Suprapubic skin (tissue), 4 donors: ENCODE data around the gene COMT. TPM values are rescaled to one million over a fixed set of nuclear protein-coding genes. Genes with fewer than 3 reads are reported as not detected.

Experiments
- DNase-seq, 2 donors: peaks; one replicate each; pipeline ENCODE4 v3.0.0-alpha.2; 2019; ENCODE audit warnings: low spot score in 2 of 2
- H3K27ac ChIP-seq: fragments of 200-600 bp; sonication (generic); one replicate; pipeline ENCODE4 v1.5.1; 2019
- H3K27me3 ChIP-seq: fragments of 200-600 bp; sonication (generic); one replicate; pipeline ENCODE4 v1.5.1; 2019
- H3K36me3 ChIP-seq: fragments of 200-600 bp; sonication (generic); one replicate; pipeline ENCODE4 v1.5.1; 2019
- H3K4me1 ChIP-seq: fragments of 200-600 bp; sonication (generic); one replicate; pipeline ENCODE4 v1.5.1; 2019
- H3K4me3 ChIP-seq: fragments of 200-600 bp; sonication (generic); one replicate; pipeline ENCODE4 v1.5.1; 2019; ENCODE audit warnings: mild to moderate bottlenecking
- H3K9me3 ChIP-seq: fragments of 200-600 bp; sonication (generic); one replicate; pipeline ENCODE4 v1.5.1; 2019
- EP300 ChIP-seq: sonication (generic); formaldehyde crosslinking; IDR thresholded peaks from one replicate; pipeline ENCODE4 v1.6.1; 2017; ENCODE audit warnings: antibody characterized with exemption
- POLR2A ChIP-seq, 2 donors: fragments of 450-650 bp; IDR thresholded peaks; one replicate each; pipeline ENCODE4 v1.6.1; 2017; ENCODE audit warnings: antibody characterized with exemption in 2 of 2, mild to moderate bottlenecking in 2 of 2, moderate library complexity in 2 of 2
- POLR2AphosphoS5 ChIP-seq, 3 donors: sonication (generic); formaldehyde crosslinking; IDR thresholded peaks; one replicate each; pipeline ENCODE4 v1.6.1; 2017; ENCODE audit warnings: antibody characterized with exemption in 3 of 3
- WGBS: methylation state at CpG from one replicate; pipeline ENCODE4 v1.1.5; 2018; 5-methylcytosine and 5-hydroxymethylcytosine counted together
- total RNA-seq, 4 donors: library from RNA; depleted of rRNA; stranded (reverse); fragments of >200 nt; gene quantifications; one replicate each; pipeline ENCODE4 v1.1.0, GENCODE V29; 2016
- TF ChIP-seq, protein P1 (sequence below), 2 donors: fragments of 200-600 bp in 1 of 2; fragments of 450-650 bp in 1 of 2; sonication (generic) in 1 of 2; IDR thresholded peaks; one replicate each; pipeline ENCODE4 v1.5.1; 2016 to 2019; ENCODE audit warnings: antibody characterized with exemption in 2 of 2, mild to moderate bottlenecking in 1 of 2, moderate library complexity in 1 of 2

The COMT gene
- total RNA-seq, 4 donors from 2014 or later = 206 to 293 (median 246) TPM

DNA sequence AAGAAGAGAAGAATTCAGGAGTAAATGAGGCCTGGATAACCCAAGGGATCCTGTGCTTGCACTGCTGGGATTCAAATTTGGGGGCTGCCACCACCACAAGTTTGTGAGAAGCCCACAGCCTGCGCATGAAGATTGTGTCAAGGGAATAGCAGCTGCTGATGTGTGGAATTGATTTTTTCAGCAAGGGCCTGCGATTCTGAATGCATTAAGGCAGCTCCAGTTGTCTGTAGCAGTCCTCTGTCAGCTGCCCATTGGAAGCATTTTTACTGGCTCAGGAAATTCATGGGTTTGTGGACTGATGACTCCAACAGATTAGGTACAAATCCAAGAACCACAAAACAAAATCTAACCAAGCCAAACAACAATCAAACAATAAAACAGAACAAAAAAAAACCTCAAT, 61.1 kb downstream of the COMT start:
- 91% methylated on average over 2 of the region's 2 CpGs for WGBS
- no peak overlapping the region for H3K27ac ChIP-seq
- H3K4me1 ChIP-seq = peaks cover 7% of the 10 kb centered on the region
- no peak overlapping the region for H3K4me3 ChIP-seq
- H3K36me3 ChIP-seq = no peaks in the 10 kb centered on the region
- no peaks in the 10 kb centered on the region for H3K27me3 ChIP-seq
- no peak for TF ChIP-seq POLR2AphosphoS5 (IDR thresholded peaks at IDR 0.05)
- TF ChIP-seq POLR2A (IDR thresholded peaks at IDR 0.05) = no peak
- TF ChIP-seq, protein P1, sequence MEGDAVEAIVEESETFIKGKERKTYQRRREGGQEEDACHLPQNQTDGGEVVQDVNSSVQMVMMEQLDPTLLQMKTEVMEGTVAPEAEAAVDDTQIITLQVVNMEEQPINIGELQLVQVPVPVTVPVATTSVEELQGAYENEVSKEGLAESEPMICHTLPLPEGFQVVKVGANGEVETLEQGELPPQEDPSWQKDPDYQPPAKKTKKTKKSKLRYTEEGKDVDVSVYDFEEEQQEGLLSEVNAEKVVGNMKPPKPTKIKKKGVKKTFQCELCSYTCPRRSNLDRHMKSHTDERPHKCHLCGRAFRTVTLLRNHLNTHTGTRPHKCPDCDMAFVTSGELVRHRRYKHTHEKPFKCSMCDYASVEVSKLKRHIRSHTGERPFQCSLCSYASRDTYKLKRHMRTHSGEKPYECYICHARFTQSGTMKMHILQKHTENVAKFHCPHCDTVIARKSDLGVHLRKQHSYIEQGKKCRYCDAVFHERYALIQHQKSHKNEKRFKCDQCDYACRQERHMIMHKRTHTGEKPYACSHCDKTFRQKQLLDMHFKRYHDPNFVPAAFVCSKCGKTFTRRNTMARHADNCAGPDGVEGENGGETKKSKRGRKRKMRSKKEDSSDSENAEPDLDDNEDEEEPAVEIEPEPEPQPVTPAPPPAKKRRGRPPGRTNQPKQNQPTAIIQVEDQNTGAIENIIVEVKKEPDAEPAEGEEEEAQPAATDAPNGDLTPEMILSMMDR (IDR thresholded peaks at IDR 0.05) = no peak
- no peak for TF ChIP-seq EP300
- H3K9me3 ChIP-seq = no peaks in the 10 kb centered on the region
- DNase-seq = no peak

DNA sequence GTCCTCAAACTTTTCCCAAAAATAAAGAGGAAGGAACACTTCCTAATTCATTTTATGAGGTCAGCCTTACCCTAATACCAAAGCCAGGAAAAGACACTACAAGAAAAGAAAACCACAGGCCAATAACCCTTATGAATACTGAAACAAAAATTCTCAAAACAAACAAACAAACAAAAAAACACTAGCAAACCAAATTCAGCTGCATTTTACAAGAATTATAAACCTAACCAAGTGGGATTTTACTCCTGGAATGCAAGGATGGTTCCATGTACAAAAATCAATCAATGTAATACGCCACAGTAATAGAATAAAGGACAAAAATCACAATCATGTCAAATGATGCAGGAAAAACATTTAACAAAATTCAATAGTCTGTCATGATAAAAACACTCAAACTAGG, 61.7 kb downstream of the COMT start:
- TF ChIP-seq POLR2AphosphoS5 (IDR thresholded peaks at IDR 0.05) (no peak), POLR2A (IDR thresholded peaks at IDR 0.05) (no peak), EP300 (no peak)
- TF ChIP-seq, protein P1 (IDR thresholded peaks at IDR 0.05) = no peak
- Histone ChIP-seq H3K9me3 (no peaks in the 10 kb centered on the region), H3K27me3 (no peaks in the 10 kb centered on the region), H3K4me1 (peaks cover 7% of the 10 kb centered on the region), H3K27ac (no peak overlapping the region), H3K36me3 (no peaks in the 10 kb centered on the region), H3K4me3 (no peak overlapping the region)
- DNase-seq = no peak
- 95% methylated on average over 1 of the region's 1 CpG for WGBS

DNA sequence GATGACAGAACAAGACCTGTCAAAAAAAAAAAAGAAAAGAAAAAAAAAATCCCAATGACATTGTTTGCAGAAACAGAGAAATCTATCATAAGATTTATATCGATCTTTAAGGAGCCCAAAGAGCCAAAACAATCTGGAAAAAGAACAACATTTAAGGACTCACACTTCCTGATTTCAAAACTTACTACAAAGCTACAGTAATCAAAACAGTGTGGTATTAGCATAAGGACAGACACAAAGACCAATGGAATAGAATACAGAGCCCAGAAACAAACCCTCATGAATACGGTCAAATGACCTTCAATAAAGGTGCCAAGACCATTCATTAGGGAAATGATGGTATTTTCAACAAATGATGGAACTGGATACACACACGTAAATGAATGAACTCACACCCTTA, 62.9 kb downstream of the COMT start:
- Histone ChIP-seq H3K4me1 (no peaks in the 10 kb centered on the region), H3K9me3 (no peaks in the 10 kb centered on the region), H3K36me3 (no peaks in the 10 kb centered on the region), H3K27ac (no peak overlapping the region), H3K27me3 (no peaks in the 10 kb centered on the region), H3K4me3 (no peak overlapping the region)
- 97% methylated on average over 3 of the region's 3 CpGs for WGBS
- TF ChIP-seq POLR2AphosphoS5 (IDR thresholded peaks at IDR 0.05) = no peak
- TF ChIP-seq POLR2A (IDR thresholded peaks at IDR 0.05) = no peak
- TF ChIP-seq, protein P1 (IDR thresholded peaks at IDR 0.05) = no peak
- TF ChIP-seq EP300 = no peak
- no peak for DNase-seq

DNA sequence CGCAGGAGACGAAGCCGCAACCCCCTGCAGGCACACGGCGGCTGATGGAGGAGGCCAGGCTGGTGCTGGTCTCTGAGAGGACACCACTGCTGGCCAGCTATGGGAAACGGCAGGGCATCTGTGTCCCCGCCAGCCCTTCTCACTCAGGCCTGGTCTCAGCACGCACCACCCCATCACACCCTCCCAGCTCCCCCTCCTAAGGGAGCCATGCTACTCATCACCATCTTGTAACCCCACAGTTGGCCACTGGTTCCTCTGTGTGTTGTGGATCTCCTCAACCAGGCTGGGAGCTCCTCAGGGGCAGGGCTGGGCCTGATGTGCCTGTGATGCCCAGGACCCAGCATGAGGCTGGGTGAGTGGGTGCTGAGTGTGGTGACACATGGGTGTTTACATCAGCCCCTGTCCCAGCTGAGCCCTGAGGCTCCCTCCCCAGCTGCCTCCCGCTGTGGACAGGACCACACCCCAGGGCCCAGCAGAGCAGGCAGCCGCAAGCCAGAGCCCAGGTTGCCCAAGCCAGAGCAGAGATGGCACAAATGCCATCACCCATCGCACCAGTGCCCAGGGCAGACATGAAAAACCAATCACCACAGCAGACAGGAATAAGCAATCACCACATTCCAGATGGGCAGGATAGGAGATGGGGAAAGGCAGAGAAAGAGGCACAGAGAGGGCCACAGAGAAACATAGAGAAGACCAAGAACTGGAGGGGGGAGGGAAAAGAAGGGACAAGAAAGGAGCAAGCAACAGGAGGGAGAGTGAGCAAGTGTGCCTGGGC, 66.8 kb downstream of the COMT start:
- H3K4me3 ChIP-seq = no peak overlapping the region
- no peaks in the 10 kb centered on the region for H3K9me3 ChIP-seq
- H3K4me1 ChIP-seq = no peaks in the 10 kb centered on the region
- H3K36me3 ChIP-seq = no peaks in the 10 kb centered on the region
- TF ChIP-seq EP300 (no peak), POLR2A (IDR thresholded peaks at IDR 0.05) (no peak), POLR2AphosphoS5 (IDR thresholded peaks at IDR 0.05) (no peak)
- TF ChIP-seq, protein P1 (IDR thresholded peaks at IDR 0.05) = no peak
- H3K27ac ChIP-seq = no peak overlapping the region
- no peak for DNase-seq
- H3K27me3 ChIP-seq = no peaks in the 10 kb centered on the region
- WGBS = 89% methylated on average over 9 of the region's 11 CpGs

DNA sequence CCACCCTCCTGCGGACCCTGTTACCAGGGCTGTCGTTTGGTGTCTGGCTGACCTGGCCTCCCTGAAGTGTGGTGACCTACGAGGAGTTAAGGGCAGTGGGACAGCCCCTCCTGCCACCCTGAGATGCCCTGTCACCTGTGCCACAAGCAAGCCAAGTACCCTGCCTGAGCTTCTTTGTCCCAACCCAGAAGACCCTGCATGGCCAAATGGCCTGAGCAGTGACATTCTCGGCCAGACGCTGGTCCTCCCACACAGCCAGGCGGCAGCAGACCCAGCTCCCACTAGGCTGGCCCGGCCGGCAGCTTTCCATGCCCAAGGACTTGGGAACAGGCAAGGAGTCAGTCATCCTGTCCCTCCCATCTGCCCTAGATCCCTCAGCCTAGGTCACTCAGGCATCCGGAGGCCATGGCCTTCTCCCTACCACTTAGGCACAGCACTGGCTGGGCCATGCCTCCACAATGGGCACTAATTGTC, 67.5 kb downstream of the COMT start:
- H3K36me3 ChIP-seq = no peaks in the 10 kb centered on the region

More for the DNA sequence above, 67.5 kb downstream of the COMT start:
- peak in 1 of 2 donors; percentile 60 for DNase-seq
- Histone ChIP-seq H3K4me1 (no peaks in the 10 kb centered on the region), H3K27me3 (no peaks in the 10 kb centered on the region), H3K27ac (no peak overlapping the region), H3K9me3 (no peaks in the 10 kb centered on the region), H3K4me3 (no peak overlapping the region)
- TF ChIP-seq POLR2A (IDR thresholded peaks at IDR 0.05) (no peak), POLR2AphosphoS5 (IDR thresholded peaks at IDR 0.05) (no peak), EP300 (no peak)
- TF ChIP-seq, protein P1 (IDR thresholded peaks at IDR 0.05) = no peak
- WGBS = 100% methylated on average over 3 of the region's 9 CpGs
